ENCODE data around the gene SAV1.
"Not testable (repeated sequence)": the region's sequence is repeated elsewhere in the genome, so short reads cannot be mapped to it uniquely, and the experiment has no call there.

SAV1 gene

GRCh38 chr14:50649691-50650090 lies 18.4 kb downstream of the SAV1 start:
- no peak for DNase-seq (ENCODE audit: low read depth)
- no peak overlapping the region for H3K4me3 ChIP-seq (ENCODE audit: control insufficient read depth, low read depth, low read length)
- TF ChIP-seq CTCF (IDR thresholded peaks at IDR 0.05; ENCODE audit: control insufficient read depth, insufficient read depth, low read depth, low read length, missing control alignments), result no peak

DNA sequence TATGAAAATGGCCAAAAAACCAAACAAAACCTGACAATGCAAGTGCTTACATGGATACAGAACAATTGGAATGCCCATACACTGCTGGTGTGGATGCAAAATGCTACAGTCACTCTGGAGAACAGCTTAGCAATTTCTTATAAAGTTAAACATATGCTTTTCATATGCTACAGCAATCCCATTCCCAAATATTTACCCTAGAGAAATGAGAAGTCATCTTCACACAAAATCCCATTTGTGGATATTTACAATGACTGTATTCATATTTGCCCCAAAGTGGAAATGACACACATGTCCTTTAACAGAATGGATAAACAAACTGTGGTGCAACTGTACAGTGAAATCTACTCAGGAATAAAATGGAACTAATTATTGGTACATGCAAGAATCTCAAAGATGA lies 20.4 kb downstream of the SAV1 start:
- TF ChIP-seq CTCF (IDR thresholded peaks at IDR 0.05; ENCODE audit: control insufficient read depth, insufficient read depth, low read depth, low read length, missing control alignments), result no peak

DNA sequence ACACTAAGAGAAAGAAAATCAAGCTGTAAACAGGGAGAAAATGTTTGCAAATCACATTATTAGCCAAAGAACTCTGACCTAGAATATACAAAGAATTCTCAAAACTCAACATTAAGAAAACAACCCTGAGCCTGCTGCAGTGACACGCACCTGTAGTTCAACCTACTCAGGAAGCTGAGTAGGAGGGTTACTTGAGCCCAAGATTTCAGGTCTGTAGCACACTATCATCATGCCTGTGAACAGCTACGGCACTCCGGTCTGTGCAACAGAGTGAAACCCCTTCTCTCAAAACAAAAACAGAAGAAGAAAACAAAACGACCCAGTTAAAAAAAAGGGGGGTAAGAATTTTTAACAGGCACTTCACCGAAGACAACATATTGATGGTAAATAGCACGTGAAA lies 20.8 kb downstream of the SAV1 start:
- TF ChIP-seq CTCF (IDR thresholded peaks at IDR 0.05; ENCODE audit: control insufficient read depth, insufficient read depth, low read depth, low read length, missing control alignments), result no peak
- no peak overlapping the region for H3K4me3 ChIP-seq (ENCODE audit: control insufficient read depth, low read depth, low read length)
- DNase-seq (ENCODE audit: low read depth), result no peak

More for the DNA sequence above, 20.4 kb downstream of the SAV1 start:
- H3K4me3 ChIP-seq (ENCODE audit: control insufficient read depth, low read depth, low read length), result no peak overlapping the region
- DNase-seq (ENCODE audit: low read depth), result no peak

GRCh38 chr14:50635141-50635540 lies 33.0 kb downstream of the SAV1 start:
- TF ChIP-seq CTCF (IDR thresholded peaks at IDR 0.05; ENCODE audit: control insufficient read depth, insufficient read depth, low read depth, low read length, missing control alignments), result no peak
- no peak overlapping the region for H3K4me3 ChIP-seq (ENCODE audit: control insufficient read depth, low read depth, low read length)
- DNase-seq (ENCODE audit: low read depth), result no peak

DNA sequence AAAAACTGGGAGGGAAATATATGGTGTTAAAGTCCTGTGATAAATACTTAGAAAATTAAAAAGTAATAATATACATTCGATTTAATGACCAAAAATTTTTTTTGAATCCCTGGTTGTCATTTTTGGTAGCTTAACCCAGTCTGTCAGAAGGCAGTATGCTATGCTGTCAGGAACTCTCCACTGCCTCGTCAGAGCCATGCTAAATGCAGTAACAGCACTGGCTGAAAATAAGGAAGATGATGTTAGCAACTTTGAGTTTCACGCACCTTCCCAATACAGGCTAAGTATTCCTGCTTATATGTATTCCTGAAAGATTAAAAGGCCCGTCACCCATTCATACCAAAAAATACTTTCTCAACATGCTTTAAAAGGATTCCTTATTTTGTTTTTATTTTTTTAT lies 34.2 kb downstream of the SAV1 start:
- no peak for DNase-seq (ENCODE audit: low read depth)
- H3K4me3 ChIP-seq (ENCODE audit: control insufficient read depth, low read depth, low read length), result no peak overlapping the region
- TF ChIP-seq CTCF (IDR thresholded peaks at IDR 0.05; ENCODE audit: control insufficient read depth, insufficient read depth, low read depth, low read length, missing control alignments), result no peak

DNA sequence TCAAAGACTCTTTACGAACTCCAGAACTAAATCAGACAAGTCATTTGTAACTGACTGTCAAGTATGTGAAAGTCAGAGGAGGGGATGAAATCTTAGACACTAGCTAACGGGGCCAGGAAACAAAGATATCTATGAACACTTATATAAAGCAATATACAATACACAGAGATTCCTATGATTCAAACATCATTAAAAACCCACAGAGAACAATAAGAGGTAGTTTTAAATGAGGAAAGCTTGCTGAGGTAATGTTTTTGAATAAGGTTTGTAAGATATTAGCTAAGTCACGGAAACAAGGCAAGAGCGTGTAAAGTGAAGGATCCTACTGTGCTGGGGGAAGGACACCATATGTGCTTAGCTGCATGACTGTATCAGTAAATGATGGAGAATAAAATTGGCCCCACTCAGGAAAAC lies 36.7 kb downstream of the SAV1 start:
- no peak for DNase-seq (ENCODE audit: low read depth)
- no peak overlapping the region for H3K4me3 ChIP-seq (ENCODE audit: control insufficient read depth, low read depth, low read length)
- no peak for TF ChIP-seq CTCF (IDR thresholded peaks at IDR 0.05; ENCODE audit: control insufficient read depth, insufficient read depth, low read depth, low read length, missing control alignments)

DNA sequence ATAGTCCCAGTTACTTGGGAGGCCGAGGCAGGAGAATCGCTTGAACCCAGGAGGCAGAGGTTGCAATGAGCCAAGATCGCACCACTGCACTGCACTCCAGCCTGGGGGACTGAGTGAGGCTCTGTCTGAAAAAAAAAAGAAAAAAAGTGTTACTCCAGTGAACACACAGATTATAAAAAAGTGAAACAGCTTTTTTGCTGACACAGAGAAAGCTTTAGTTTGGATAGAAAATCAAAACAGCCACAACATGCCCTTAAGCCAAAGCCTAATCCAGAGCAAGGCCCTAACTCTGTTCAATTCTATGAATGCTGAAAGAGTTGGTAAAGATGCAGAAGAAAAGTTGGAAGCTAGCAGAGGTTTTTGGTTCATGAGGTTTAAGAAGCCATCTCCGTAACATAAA lies 43.2 kb downstream of the SAV1 start:
- not testable (repeated sequence) for H3K4me3 ChIP-seq (ENCODE audit: control insufficient read depth, low read depth, low read length); DNase-seq (ENCODE audit: low read depth)
